KOPT-K1 (cell line): ENCODE data around the gene TNK2.
A peak's percentile ranks its signal among the peaks of the same experiment; 100 is the strongest.
"Not testable (repeated sequence)": the region's sequence is repeated elsewhere in the genome, so short reads cannot be mapped to it uniquely, and the experiment has no call there.

Experiments
- H3K27ac ChIP-seq: fragments of 200-600 bp; sonication (generic); 2 replicates; pipeline ENCODE4 v1.5.1; 2016; ENCODE audit warnings: antibody characterized with exemption, mild to moderate bottlenecking, low read depth, low read length; ENCODE audit not compliant: poor library complexity, severe bottlenecking
- H3K36me3 ChIP-seq: fragments of 200-600 bp; sonication (generic); 2 replicates; pipeline ENCODE4 v1.5.1; 2017; ENCODE audit warnings: antibody characterized with exemption, mild to moderate bottlenecking, low read length, moderate library complexity; ENCODE audit not compliant: insufficient read depth
- H3K9me3 ChIP-seq: fragments of 200-600 bp; sonication (generic); 2 replicates; pipeline ENCODE4 v1.5.1; 2017; ENCODE audit warnings: antibody characterized with exemption, low read length, mild to moderate bottlenecking; ENCODE audit not compliant: insufficient read depth, poor library complexity, severe bottlenecking

Gene TNK2

GRCh38 chr3:195908694-195909581 is 587 bp upstream of the TNK2 start:
- no peaks in the 10 kb centered on the region for H3K36me3 ChIP-seq
- peak overlapping the region; percentile 39 for H3K27ac ChIP-seq
- H3K9me3 ChIP-seq = no peaks in the 10 kb centered on the region

- Histone ChIP-seq H3K36me3 (no peaks in the 10 kb centered on the region), H3K27ac (no peak overlapping the region), H3K9me3 (no peaks in the 10 kb centered on the region)
Measured at GRCh38 chr3:195907684-195907933, 742 bp downstream of the TNK2 start.

- Histone ChIP-seq H3K36me3 (no peaks in the 10 kb centered on the region), H3K27ac (peak overlapping the region; percentile 43), H3K9me3 (no peaks in the 10 kb centered on the region)
Measured at GRCh38 chr3:195906865-195907683, 1.3 kb downstream of the TNK2 start.

GRCh38 chr3:195905970-195906864 is 2.1 kb downstream of the TNK2 start:
- Histone ChIP-seq H3K27ac (peak overlapping the region; percentile 43), H3K36me3 (no peaks in the 10 kb centered on the region), H3K9me3 (no peaks in the 10 kb centered on the region)

- Histone ChIP-seq H3K36me3 (no peaks in the 10 kb centered on the region), H3K9me3 (no peaks in the 10 kb centered on the region), H3K27ac (no peak overlapping the region)
Measured at GRCh38 chr3:195904368-195904767, 4.0 kb downstream of the TNK2 start.

GRCh38 chr3:195903950-195904290 is 4.4 kb downstream of the TNK2 start:
- Histone ChIP-seq H3K9me3 (no peaks in the 10 kb centered on the region), H3K27ac (no peak overlapping the region), H3K36me3 (no peaks in the 10 kb centered on the region)

- H3K27ac ChIP-seq, H3K36me3 ChIP-seq, H3K9me3 ChIP-seq: not testable (repeated sequence)
Measured at GRCh38 chr3:195902634-195903033, 5.7 kb downstream of the TNK2 start.

GRCh38 chr3:195901836-195902585 is 6.3 kb downstream of the TNK2 start:
- H3K27ac ChIP-seq, H3K9me3 ChIP-seq, H3K36me3 ChIP-seq: not testable (repeated sequence)

- Histone ChIP-seq H3K9me3 (no peaks in the 10 kb centered on the region), H3K27ac (no peak overlapping the region), H3K36me3 (no peaks in the 10 kb centered on the region)
Measured at GRCh38 chr3:195900436-195901355, 7.7 kb downstream of the TNK2 start.

GRCh38 chr3:195899701-195900435 is 8.5 kb downstream of the TNK2 start:
- Histone ChIP-seq H3K36me3 (no peaks in the 10 kb centered on the region), H3K27ac (no peak overlapping the region), H3K9me3 (no peaks in the 10 kb centered on the region)

GRCh38 chr3:195897853-195898415 is 10.4 kb downstream of the TNK2 start:
- Histone ChIP-seq H3K36me3 (no peaks in the 10 kb centered on the region), H3K27ac (peak overlapping the region; percentile 66), H3K9me3 (no peaks in the 10 kb centered on the region)

- H3K9me3 ChIP-seq = no peaks in the 10 kb centered on the region
- peak overlapping the region; percentile 87 for H3K27ac ChIP-seq
- no peaks in the 10 kb centered on the region for H3K36me3 ChIP-seq
Measured at GRCh38 chr3:195897081-195897852, 11.1 kb downstream of the TNK2 start.
